ENCODE measurements around the gene DPRX.
A peak's percentile ranks its signal among the peaks of the same experiment; 100 is the strongest.

DPRX gene, protein sequence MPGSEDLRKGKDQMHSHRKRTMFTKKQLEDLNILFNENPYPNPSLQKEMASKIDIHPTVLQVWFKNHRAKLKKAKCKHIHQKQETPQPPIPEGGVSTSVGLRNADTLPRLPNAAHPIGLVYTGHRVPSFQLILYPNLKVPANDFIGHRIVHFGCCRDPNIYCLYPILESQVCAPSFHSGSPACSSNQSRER

GRCh38 chr19:53631949-53632407 lies at the start of gene DPRX:
TSS of gene DPRX (plus strand) at chr19:53631999. CDS start at chr19:53632107, 108 bp downstream.
- intact Hi-C loops (cut with DNase I) = no loop called here
- DNase-seq = peak in 1 of 10 donors; percentile 49

DNA sequence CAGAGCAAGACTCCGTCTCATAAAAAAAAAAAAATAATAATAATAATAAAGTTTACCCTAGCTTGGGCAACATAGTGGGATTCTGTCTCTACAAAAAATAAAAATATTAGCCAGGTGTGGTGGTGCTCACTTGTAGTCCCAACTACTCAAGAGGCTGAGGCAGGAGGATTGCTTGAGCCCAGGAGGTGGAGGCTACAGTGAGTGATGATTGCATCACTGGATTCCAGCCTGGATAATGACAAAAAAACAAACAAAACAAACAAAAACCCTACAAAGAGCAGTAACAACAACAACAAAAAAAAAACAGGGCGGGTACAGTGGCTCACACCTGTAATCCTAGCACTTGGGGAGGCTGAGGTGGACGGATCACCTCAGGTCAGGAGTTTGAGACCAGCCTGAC lies 48.6 kb upstream of the DPRX start:
- intact Hi-C loops (cut with DNase I) = no loop called here
- DNase-seq = peak in 1 of 10 donors; percentile 4

DNA sequence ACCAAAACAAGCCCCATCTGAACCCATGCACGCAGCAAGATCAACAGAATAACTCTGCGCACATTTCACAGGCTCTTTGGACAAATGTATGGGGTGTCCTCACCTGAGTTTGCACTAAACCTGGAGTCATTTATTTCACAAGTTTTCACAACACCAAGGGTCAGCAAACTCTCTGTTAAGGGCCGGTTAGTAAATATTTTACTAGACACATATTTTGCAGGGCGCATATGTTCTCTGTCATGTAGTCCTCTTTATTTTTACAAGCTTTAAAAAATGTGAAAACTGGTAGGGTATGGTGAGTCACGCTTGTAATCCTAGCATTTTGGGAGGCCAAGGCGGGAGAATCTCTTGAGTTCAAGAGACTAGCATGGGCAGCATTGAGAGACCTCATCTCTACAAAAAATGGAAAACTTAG lies 45.5 kb upstream of the DPRX start:
- intact Hi-C loops (cut with DNase I) = no loop called here
- DNase-seq = no peak

- intact Hi-C loops (cut with DNase I) = no loop called here
- peak in 2 of 10 donors; percentile 38 to 76 for DNase-seq
Observed at GRCh38 chr19:53594811-53595509, 36.8 kb upstream of the DPRX start.

DNA sequence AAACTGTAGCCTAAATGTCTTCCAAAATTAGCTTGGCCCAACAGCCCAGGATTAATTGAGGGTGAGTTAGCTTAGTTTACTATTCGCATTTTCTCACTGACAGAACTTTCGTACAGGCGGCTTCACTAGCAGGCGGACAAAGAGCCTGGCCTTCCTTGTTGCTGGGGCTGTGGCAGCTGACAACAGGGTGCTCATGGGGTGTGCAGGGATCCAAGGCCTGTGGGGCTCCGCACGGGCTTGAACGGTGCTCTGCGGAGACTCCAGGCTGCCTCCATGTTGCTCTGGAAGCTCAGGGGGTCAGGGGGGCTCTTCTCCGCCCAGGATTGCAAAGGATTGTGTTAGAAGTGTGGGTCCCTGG lies 36.3 kb upstream of the DPRX start:
- intact Hi-C loops (cut with DNase I) = no loop called here
- DNase-seq = peak in 2 of 10 donors; percentile 58 to 70

- intact Hi-C loops (cut with DNase I) = no loop called here
- peak in 2 of 10 donors; percentile 16 to 63 for DNase-seq
Observed at GRCh38 chr19:53596056-53596455, 35.7 kb upstream of the DPRX start.

DNA sequence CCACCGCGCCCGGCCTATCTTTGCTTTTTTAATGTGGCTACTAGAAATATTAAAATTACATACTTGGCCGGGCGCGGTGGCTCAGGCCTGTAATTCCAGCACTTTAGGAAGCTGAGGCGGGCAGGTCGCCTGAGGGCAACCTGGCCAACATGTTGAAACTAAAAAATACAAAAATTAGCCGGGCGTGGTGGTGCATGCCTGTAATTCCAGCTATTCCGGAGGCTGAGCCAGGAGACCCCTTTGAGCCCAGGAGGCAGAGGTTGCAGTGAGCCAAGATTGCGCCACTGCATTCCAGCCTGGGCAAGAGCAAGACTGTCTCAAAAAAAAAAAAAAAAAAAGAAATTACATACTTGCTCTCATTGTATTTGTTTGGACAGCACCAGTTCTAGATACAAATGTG lies 34.8 kb upstream of the DPRX start:
- intact Hi-C loops (cut with DNase I) = no loop called here
- DNase-seq = peak in 2 of 10 donors; percentile 37 to 59

- peak in 1 of 10 donors; percentile 15 for DNase-seq
- intact Hi-C loops (cut with DNase I) = no loop called here
Observed at GRCh38 chr19:53598361-53598760, 33.4 kb upstream of the DPRX start.

GRCh38 chr19:53600217-53600616 lies 31.6 kb upstream of the DPRX start:
- DNase-seq = peak in 1 of 10 donors; percentile 4
- intact Hi-C loops (cut with DNase I) = no loop called here

- DNase-seq = peak in 1 of 10 donors; percentile 34
- intact Hi-C loops (cut with DNase I) = no loop called here
Observed at GRCh38 chr19:53606031-53606430, 25.8 kb upstream of the DPRX start.

DNA sequence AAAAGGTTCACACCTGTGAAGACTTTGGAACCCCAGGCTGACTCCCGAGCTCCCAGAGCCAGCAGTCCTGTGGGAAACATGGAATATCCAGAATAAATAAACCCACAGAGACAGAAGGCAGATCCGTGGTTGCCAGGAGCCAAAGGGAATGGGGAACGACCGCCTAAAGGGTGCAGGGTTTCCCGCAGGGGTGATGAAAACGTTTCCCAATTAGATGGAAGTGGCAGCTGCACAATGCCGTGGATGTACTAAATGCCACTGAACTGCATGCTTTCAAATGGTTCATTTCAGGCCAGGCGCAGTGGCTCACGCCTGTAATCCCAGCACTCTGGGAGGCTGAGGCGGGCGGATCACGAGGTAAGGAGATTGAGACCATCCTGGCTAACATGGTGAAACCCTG lies 23.4 kb upstream of the DPRX start:
- no peak for DNase-seq
- intact Hi-C loops (cut with DNase I) = no loop called here

- DNase-seq = no peak
- intact Hi-C loops (cut with DNase I) = no loop called here
Observed at GRCh38 chr19:53612762-53613526, 18.9 kb upstream of the DPRX start.

DNA sequence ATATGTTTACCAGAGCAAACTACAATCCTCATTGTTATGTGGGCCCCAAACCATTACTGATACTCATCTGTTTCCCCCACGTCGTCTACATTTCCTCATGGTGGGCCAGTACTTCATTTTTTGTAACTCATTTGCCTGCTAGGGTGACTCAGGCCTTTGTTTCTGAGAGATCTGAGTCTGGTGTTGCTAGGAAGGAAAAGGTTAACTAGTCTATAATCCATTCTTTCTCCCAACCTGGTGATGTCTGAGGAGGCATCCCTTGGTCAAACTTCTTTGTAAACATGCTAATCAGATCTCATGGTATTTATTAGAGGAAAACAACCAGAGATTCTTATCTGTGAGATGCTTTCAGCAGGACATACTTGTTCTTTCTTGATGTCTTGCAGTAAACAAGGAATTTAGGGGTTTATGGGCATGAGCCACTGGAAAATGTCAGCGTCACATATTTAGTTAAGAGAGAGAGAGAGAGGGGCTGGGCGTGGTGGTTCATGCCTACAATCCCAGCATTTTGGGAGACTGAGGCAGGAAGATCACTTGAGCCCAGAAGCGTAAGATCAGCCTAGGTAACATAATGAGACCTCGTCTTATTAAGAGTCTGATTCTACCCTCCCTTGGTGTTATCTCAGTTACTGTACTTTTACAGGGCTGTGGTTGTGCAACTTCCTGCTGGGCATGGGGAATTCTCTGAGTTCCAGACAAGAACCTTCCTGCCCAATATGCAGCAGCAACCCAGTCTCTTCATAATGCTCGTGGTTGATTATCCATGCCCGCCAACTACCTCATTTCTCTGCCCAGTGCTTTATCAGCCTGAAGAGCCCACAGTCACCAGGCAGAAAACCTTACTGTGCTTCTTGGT lies 9.7 kb upstream of the DPRX start:
- intact Hi-C loops (cut with DNase I) = no loop called here
- DNase-seq = no peak

DNA sequence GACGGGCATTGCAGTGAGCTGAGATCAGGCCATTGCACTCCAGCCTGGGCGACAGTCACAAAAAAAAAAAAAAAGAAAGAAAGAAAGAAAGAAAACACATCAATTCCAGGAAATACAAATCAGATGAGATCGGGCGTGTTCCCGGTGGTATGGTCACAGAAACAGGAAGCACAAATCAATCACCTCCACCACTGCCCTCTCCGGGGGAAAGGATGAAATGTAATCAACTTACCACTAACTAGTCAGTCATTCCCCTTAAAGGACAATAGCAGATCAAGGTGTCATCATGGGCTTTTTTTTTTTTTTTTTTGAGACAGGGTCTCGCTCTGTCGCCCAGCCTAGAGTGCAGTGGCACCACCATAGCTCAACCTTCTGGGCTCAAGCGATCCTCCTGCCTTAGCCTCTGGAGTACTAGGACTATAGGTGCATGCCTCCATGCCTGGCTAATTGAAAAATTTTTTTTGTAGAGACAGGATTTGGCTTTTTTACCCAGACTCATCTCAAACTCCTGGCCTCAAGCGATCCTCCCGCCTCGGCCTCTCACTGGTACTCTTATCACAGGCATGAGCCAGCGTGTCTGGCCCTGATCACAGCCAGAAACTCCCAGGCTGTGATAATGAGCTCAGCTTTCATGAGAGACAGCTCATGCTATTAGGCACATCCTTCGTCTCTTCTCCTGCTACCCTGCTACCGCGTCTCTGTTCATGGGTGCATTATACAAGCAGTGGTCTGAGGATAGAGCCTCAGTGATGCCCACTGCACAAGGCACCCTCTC lies 6.8 kb upstream of the DPRX start:
- intact Hi-C loops (cut with DNase I) = no loop called here
- DNase-seq = peak in 1 of 10 donors; percentile 14

GRCh38 chr19:53626486-53626885 lies 5.3 kb upstream of the DPRX start:
- DNase-seq = no peak
- intact Hi-C loops (cut with DNase I) = no loop called here

GRCh38 chr19:53626976-53627375 lies 4.8 kb upstream of the DPRX start:
- intact Hi-C loops (cut with DNase I) = no loop called here
- DNase-seq = no peak

- intact Hi-C loops (cut with DNase I) = no loop called here
- DNase-seq = peak in 1 of 10 donors; percentile 14
Observed at GRCh38 chr19:53634768-53635167, 3.0 kb downstream of the DPRX start.

DNA sequence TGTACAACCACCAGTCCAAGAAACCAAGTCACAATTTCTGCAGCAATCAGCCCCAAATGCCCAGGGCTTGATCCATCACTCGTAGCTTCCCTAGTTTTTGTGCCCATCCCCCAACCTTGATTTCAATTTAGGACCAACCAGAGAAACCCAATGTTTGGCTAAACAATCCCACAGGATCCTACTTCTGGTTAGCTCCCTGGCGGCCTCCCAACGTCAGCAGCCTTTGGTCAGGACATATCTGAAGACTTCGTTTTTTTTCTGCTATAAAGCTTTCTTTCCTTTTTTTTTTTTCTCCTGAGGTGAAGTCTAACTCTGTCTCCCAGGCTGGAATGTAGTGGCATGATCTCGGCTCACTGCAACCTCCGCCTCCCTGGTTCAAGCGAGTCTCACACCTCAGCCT lies 7.7 kb downstream of the DPRX start:
- DNase-seq = peak in 1 of 10 donors; percentile 8
- intact Hi-C loops (cut with DNase I) = no loop called here

DNA sequence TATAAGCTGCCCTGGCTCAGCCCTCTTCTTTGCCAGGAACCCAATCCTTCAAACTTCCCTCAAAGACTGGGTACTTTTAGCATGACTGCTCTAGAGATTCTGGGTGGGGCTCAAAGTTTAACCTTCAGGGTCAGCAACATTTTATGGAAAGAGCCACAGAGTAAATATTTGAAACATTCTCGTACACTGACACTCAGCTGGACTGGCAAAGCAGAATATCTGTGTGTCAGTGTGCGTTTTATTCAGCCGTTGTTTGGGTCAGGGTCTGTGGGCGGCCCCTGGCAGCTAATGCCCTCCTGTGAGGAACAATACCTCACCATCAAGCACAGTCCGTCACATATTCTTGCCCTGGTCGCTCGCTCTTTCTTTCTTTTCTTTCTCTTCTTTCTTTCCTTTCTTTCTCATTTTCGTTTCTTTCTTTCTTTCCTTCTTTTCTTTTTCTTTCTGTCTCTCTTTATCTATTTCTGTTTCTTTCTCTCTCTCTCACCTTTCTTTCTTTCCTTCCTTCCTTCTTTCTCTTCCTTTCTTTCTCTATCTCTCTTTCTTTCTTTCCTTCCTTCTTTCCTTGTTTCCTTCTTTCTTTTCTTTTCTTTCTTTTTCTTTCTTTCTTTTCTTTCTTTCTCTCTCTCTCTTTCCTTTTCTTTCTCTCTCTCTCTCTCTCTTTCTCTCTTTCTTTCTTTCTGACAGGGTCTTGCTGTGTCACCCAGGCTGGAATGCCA lies 10.7 kb downstream of the DPRX start:
- DNase-seq = no peak
- intact Hi-C loops (cut with DNase I) = no loop called here
